ENCODE data around the gene NTSR2. TPM values are rescaled to one million over a fixed set of nuclear protein-coding genes. Genes with fewer than 3 reads are reported as not detected.

NTSR2 gene
- total and polyA plus RNA-seq, 2 experiments from 2014 or later, result not detected

DNA sequence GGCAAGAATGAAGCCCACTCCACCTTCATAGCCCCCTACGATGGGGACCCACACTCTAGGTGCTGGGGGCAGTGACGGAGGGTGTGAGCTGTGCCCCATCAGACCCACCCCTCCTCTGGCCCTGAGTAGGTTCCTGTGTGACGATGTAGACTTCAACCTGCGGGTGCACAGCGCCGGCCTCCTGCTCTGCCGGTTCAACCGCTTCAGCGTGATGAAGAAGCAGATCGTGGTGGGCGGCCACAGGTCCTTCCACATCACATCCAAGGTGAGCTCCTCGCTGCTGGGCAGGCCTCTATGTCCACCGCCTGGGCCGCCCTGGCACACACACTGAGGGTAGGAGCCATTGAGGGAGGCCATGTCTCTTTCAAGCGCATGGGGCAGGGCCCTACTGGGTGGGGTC, 34.9 kb downstream of the NTSR2 start:
- H3K4me3 ChIP-seq, result no peak overlapping the region
- no peak for DNase-seq (ENCODE audit: low read depth in 1 of 2, low spot score in 1 of 2)
- H3K36me3 ChIP-seq, result peaks cover 64% of the 10 kb centered on the region
- H3K27me3 ChIP-seq, result no peaks in the 10 kb centered on the region
- no peaks in the 10 kb centered on the region for H3K9me3 ChIP-seq (ENCODE audit: low read depth)
- H3K27ac ChIP-seq, result no peak overlapping the region
- TF ChIP-seq, protein P1, sequence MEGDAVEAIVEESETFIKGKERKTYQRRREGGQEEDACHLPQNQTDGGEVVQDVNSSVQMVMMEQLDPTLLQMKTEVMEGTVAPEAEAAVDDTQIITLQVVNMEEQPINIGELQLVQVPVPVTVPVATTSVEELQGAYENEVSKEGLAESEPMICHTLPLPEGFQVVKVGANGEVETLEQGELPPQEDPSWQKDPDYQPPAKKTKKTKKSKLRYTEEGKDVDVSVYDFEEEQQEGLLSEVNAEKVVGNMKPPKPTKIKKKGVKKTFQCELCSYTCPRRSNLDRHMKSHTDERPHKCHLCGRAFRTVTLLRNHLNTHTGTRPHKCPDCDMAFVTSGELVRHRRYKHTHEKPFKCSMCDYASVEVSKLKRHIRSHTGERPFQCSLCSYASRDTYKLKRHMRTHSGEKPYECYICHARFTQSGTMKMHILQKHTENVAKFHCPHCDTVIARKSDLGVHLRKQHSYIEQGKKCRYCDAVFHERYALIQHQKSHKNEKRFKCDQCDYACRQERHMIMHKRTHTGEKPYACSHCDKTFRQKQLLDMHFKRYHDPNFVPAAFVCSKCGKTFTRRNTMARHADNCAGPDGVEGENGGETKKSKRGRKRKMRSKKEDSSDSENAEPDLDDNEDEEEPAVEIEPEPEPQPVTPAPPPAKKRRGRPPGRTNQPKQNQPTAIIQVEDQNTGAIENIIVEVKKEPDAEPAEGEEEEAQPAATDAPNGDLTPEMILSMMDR (IDR thresholded peaks at IDR 0.05; ENCODE audit: low read depth, low read length), result no peak
- H3K4me1 ChIP-seq (ENCODE audit: low read depth), result no peaks in the 10 kb centered on the region

DNA sequence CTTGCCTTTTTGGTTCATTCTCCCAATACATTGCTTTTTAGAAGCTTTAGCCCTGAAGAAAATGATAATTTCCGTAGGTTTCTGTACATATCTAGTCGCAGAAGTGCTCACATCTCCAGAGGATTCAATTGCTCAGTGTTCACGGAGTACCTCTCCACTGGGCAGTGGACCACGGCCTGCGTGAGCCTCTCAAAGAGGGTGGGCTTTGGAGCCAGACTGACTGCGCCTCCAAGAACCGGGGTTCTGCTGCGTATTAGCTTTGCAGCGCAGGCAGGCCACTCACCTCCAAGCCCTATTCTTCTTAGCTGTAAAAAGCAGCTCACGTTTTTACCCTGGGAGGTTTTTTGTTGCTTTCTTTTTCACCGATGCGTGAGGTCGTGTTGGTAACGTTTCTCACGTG, 35.4 kb downstream of the NTSR2 start:
- H3K9me3 ChIP-seq (ENCODE audit: low read depth), result no peaks in the 10 kb centered on the region
- H3K27me3 ChIP-seq, result no peaks in the 10 kb centered on the region
- no peak for DNase-seq (ENCODE audit: low read depth in 1 of 2, low spot score in 1 of 2)
- H3K4me1 ChIP-seq (ENCODE audit: low read depth), result no peaks in the 10 kb centered on the region
- no peak overlapping the region for H3K27ac ChIP-seq
- TF ChIP-seq, protein P1 (IDR thresholded peaks at IDR 0.05; ENCODE audit: low read depth, low read length), result no peak
- no peak overlapping the region for H3K4me3 ChIP-seq
- peaks cover 61% of the 10 kb centered on the region for H3K36me3 ChIP-seq

DNA sequence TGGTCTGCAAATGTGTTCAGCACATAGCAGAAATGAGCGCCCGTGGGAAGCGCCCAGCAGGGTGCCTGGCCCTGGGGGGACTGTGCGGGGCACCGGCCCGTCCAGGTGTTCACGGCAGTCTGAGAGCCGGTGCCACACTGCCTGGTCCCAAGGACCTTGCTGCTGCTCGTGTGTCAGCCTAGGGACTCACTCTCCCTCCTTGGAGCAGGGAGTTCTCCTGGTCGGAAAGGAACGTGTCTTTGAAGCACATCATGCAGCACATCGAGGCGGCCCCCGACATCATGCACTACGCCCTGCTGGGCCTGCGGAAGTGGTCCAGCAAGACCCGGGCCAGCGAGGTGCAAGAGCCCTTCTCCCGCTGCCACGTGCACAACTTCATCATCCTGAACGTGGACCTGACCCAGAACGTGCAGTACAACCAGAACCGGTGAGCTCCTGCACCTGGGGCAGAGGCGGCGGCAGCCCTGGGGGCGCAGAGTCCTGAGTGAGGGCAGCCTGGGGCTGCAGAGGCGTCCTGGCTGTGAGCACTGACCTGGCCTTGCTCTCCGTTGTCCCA, 36.0 kb downstream of the NTSR2 start:
- TF ChIP-seq, protein P1 (IDR thresholded peaks at IDR 0.05; ENCODE audit: low read depth, low read length), result no peak
- H3K36me3 ChIP-seq, result peaks cover 60% of the 10 kb centered on the region
- H3K27ac ChIP-seq, result no peak overlapping the region
- no peaks in the 10 kb centered on the region for H3K4me1 ChIP-seq (ENCODE audit: low read depth)
- no peak overlapping the region for H3K4me3 ChIP-seq
- H3K9me3 ChIP-seq (ENCODE audit: low read depth), result no peaks in the 10 kb centered on the region
- no peaks in the 10 kb centered on the region for H3K27me3 ChIP-seq
- no peak for DNase-seq (ENCODE audit: low read depth in 1 of 2, low spot score in 1 of 2)

DNA sequence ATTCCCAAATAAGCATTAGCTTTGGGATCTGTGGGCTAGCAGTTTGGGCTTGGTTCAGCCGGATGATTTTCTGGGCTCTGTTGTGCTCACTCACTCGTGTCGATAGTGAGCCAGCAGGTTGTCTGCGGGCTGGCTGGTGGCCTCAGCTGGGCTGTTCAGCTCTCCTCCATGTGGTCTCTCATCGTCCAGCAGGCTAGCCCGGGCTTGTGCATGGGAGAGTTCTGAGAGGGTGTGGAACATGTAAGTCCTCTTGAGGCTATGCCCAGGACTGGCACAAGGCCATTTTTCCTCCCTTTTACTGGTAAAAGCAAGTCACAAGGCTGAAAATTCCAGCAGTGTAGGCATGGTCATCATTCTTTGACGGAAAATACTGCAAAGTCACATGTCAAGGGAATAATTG, 38.5 kb downstream of the NTSR2 start:
- Histone ChIP-seq H3K4me3 (no peak overlapping the region), H3K9me3 (ENCODE audit: low read depth) (no peaks in the 10 kb centered on the region), H3K36me3 (peaks cover 67% of the 10 kb centered on the region), H3K27ac (no peak overlapping the region), H3K27me3 (no peaks in the 10 kb centered on the region), H3K4me1 (ENCODE audit: low read depth) (no peaks in the 10 kb centered on the region)
- TF ChIP-seq, protein P1 (IDR thresholded peaks at IDR 0.05; ENCODE audit: low read depth, low read length), result no peak
- no peak for DNase-seq (ENCODE audit: low read depth in 1 of 2, low spot score in 1 of 2)

DNA sequence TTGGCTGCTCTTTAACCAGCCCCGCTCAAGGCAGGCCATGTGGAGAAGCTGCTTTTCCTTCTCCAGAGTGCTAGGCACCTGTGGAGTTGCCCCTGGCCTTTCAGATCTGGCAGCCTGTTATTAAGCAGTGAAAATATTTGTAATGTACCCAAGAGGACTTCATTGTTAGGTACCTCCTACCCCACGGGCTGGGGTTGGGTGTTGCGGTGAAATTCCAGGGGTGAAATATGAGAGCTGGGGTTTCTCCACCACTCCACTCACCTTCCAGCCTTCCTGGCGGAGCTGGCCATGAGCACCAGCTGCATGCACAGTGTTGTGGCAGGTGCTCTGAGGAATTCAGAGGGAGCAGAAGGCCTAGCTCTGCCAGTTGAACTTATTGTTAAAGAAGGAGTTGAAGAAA, 39.1 kb downstream of the NTSR2 start:
- Histone ChIP-seq H3K9me3 (ENCODE audit: low read depth) (no peaks in the 10 kb centered on the region), H3K4me1 (ENCODE audit: low read depth) (no peaks in the 10 kb centered on the region), H3K27me3 (no peaks in the 10 kb centered on the region), H3K4me3 (no peak overlapping the region), H3K36me3 (peaks cover 70% of the 10 kb centered on the region), H3K27ac (no peak overlapping the region)
- TF ChIP-seq, protein P1 (IDR thresholded peaks at IDR 0.05; ENCODE audit: low read depth, low read length), result no peak
- DNase-seq (ENCODE audit: low read depth in 1 of 2, low spot score in 1 of 2), result no peak
